NCI-H226 (cell line): Measurements from ENCODE around the gene CYTH1.

Source experiments
- DNase-seq: peaks from one replicate; pipeline ENCODE4 v3.0.0-alpha.2; 2015

The CYTH1 gene

DNA sequence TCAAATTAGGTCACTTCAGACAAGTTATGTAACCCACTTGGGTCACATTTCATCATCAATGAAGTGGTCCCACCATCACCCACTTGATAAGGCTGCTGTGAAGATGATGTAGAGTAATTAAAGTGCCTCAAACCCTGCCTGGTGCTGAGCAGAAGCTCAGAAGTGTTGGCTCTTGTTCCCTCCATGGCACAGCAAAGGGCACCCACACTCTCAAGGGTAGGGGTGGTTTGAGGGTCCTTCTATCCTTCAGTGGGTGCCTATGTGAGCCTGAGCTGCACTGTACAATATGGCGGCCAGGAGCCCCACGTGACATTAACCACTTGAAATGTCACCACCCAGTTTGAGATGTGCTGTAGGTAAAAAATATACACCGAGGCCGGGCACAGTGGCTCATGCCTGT, 71.5 kb downstream of the CYTH1 start:
- no peak for DNase-seq

DNA sequence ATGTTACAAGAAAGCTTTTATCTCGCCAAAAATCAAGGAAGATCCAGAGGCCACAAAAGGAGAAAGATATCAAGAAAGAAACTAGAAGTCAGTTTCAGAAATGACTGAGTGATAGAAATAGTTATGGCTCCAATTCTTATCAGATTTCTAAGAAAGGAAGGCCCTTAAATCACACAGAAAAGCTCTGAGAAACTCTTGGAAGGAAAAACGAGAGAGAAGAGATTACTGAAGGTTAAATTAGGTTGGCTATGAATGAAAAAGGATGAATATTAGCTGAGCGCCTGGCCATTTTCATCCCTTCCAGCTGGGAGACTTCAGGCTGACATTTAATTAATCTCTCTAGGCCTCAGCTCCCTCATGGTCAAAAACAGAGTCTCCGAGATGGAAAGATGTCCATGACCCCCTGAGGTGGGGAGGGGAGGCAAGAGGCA, 72.3 kb downstream of the CYTH1 start:
- no peak for DNase-seq

DNA sequence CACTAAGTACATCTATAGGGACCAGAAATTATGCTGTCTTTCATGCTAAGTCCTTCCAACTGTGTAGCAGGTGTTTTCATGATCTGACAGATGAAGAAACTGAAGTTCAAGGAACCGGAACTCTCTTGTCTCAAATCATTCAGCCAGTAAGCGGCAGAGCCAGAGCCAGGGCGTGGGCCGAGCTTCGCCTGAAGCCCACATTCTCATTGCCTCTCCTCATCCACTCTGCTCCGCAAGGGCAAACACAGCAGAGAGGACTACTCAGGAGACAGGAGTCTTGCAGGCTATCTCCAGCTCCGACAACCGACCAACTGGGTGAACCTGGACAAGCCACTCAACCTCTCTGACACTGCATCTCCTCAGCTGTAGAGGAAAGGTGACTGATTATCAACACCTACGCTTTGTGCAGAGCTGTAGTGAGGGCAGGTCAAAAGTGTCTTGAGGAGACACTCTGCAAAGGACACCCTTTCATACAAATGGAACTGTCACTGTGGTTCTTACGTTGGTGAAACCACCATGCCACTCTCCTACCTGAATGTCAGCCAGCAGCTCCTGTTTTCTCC, 72.9 kb downstream of the CYTH1 start:
- no peak for DNase-seq

DNA sequence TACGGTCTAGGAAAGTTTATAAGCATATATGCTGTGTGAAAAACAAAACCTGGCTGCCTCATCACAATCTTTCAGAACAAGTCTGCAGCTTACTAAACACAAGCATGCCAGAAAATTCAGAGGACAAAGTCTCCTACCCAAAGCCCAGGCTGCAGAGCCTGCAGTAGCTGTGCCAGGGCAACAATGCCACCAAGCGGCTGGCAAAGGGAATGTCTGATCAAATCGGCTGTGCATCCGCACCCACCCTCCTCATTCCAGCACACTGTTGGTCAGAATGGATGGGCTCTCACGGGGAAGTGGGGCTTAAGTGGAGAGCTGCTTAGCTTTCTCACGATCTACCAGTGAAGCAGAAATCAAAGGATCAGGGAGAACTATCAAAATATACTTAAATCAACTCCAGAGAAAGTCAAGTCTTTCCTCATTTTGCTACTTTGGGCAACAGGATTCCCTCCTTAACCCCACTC, 73.5 kb downstream of the CYTH1 start:
- peak; percentile 49 for DNase-seq

DNA sequence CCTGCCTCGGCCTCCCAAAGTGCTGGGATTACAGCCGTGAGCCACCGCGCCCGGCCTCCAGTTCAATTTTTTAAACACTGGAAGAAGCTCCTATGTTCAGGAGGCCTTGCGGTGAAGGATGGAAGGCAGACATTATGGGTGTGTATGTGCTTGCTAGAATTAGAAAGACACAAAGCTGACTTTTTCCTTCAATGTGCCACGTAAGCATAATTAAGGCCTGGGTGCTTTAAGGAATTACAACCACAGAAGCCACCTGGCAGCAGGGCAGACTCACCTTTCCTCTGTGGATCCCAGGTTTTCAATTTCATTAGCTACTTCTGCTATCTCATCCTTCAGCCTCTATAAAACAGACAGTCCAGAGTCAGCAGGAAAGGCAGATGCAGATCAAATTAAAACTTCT, 74.2 kb downstream of the CYTH1 start:
- no peak for DNase-seq

DNA sequence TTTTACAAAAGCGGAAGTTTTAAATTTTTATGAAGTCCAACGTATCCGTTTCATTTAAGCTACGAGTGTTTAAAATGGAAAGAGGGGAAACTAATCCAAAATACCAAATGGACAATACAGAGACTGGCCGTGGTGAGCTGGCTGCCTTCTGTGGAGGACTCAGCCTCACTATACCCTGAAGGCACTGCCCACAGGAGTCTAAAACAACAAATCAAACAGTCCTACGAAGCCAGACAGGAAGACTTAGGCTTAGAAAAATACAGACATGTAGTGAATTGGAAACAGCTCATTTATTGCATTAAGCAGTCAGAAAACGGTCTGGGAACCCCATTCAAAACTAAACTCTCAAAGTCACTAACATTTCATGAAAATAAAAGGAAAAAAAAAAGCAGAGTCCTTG, 75.1 kb downstream of the CYTH1 start:
- no peak for DNase-seq

DNA sequence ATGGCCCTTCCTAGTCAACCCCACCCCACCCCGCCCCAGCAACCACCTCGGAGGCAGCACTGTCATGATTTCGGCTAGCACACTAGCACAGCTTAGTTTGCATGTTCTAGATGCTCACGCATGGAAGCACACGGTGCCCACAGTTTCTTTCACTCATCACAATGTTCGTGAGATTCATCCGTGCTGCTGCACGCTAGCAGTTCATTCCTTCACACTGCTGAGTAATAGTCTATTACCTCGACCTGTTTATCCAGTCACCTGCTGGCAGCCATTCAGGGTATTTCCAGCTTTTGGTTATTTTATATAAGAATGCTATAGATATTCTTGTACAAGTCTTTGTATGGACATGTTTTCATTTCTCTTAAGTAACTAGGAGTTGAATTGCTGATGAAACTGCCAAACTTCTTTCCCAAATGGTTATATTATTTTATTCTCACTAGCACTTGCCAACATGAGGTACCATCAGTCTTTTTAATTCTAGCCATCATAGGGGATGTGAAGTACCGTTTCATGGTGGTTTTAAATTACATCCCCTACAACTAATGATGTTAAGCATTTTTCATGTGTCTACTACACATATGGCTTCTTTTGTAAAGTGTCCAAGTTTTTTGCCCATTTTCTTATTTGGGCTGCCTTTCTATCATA, 75.7 kb downstream of the CYTH1 start:
- DNase-seq = peak; percentile 19

DNA sequence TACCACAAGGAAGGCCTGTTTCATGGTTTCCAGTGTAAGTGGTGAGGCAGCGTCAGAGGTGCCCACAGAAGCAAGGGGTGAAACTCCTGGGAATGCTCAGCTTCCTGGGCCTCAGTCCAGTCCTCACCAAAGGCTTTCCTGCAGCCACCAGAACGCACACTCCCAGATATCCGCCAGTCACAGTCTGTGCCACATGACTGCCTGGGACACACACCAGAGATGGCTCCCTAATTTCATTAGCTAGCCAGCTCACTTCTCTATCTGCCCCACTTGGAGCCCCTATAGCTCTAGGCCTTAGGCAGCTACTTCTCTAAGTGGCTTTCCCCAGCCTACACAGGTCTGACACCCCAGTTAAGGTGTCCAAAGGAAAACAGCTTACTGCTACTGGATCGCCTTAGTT, 77.0 kb downstream of the CYTH1 start:
- DNase-seq = no peak

DNA sequence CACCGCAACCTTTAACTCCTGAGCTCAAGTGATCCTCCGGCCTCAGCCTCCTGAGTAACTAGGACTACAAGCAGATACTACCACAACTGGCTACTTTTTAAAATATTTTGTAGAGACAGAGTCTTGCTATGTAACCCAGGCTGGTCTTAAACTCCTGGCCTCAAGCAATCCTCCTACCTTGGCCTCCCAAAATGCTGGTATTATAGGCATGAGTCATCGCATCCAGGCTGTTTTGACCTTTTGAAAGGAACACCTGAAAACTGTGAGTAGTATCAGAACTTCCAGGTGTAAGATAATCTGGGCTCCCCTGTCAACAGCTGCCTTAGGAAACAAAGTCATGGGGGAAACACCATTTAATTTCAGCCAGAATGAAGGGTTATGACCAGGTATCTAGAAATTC, 77.5 kb downstream of the CYTH1 start:
- no peak for DNase-seq

DNA sequence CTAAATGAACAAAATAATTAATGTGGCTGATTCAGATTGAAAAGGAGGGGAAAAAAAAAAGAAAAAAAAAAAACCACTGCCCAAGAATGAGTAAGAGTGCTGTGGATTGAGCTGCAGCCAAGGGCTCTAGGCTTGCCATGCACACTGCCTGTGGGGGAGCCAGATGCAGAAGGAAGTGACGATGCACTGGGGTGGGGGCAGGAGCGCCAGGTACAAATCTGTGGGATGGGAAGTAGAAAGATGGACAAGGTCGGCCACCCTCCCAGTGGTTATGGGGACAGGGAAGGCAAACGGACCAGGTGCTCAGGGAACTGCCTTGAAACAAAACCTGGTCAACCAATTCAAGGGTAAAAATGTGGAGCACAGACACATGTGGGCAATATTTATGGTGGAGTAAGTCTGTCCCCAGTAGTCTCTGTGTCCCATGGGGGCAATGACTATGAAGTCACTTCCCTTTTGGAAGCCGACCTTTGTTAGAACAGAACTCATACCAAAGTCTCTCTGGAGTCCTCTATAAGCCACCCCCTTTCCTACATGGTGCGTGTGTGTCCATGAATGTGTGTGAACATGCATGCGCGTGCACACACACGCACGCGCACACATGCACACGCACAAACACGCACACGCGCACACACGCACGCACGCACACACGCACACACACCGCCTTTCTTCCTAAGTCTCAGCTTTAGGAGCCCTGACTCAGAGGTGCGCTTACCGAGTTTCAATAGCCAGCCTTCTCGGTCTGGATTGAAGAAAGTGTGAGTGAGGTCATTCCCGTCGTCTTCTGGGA, 84.3 kb downstream of the CYTH1 start:
- DNase-seq = peak; percentile 11

DNA sequence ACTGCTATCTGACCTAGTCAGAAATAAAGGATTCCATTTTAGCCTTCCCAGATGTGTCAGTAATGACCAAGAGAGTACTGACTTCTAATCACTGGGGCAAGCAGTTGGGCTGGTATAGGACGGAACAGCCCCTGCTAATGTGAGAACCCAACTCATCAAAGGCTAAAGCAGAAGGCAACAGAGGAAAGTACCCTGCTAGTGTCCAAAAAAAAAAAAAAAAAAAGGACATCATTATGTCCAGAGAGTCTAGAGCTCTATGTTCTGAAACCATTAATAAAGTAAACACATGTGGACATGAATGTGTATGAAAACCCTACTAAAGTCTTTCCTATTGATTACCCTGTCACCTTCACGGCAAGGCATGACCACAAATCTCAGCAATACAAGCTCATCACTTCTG, 85.0 kb downstream of the CYTH1 start:
- DNase-seq = no peak

DNA sequence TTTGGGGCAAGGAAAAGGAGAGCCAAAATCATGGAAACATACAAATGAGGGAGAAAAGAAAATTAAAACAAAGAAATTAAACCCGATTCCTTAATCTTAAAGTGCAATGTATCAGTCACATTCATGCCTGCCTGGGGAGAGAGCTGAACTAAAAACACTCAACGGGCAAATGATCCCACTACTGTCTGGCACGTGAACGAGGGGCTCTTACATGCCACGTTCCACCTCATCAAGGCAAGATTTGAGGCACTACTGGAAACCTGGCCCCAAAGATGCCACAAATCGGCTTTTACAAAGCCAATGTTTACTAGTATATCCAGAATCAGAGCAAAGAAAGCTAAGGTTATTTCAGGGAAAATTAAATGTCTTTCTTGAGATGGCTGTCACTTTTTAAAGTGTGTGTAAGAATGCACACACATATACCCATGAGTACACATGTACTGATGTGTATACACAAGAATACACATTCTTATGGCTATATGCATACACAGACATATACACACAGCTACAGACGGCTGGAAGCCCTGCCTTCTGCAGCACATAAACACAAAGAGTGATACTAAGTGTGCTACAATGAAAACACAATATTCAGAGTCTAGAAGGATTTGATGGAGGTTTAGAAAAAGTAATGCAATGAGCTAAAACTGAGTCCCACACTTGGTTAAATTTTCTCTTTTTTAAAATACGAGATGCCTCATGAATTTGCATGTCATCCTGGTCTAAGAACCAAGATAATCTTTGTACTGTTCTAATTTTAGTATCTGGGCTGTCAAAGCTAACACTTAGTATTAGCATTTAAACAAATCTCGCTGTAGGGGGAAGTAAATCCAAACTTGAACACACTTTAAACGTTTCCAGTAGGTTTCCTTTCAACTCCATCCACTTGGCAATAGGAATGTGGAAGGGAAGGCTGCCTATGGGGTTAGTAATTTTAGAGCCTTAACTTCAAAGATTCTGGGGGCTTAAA, 85.8 kb downstream of the CYTH1 start:
- no peak for DNase-seq

DNA sequence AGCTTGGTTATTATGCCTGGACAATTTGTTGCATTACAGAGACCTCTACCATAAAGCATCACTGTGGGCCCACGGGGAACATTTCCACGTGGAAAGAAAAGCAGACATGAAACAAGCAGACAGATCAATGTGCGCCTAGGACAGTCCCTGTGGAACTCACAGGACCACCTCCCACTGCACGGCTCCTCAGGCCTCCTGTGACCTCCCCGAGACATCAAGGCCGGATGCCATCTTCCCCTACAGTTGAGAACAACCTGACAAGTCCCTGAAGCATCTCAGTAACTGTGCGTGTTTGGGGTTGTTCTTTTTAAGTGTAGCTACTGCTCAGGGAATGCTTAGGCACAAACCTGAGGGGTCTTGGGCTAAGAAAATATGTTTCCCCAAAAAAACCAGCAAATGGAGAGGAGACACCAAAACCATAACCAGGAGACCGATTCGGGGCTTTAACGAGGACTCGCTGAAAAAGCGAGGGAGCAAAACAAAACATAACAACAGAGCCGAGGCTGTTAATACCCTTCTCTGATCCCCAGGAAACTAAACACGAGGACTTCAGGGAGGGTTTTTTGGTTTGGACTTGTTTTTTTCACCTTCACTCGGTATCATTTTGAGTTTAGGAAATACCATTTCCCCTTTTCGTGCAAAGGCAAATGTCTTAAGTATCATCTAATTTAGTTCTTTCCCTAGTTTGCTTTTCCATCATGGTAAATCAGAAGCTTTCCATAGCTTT, 87.1 kb downstream of the CYTH1 start:
- no peak for DNase-seq

DNA sequence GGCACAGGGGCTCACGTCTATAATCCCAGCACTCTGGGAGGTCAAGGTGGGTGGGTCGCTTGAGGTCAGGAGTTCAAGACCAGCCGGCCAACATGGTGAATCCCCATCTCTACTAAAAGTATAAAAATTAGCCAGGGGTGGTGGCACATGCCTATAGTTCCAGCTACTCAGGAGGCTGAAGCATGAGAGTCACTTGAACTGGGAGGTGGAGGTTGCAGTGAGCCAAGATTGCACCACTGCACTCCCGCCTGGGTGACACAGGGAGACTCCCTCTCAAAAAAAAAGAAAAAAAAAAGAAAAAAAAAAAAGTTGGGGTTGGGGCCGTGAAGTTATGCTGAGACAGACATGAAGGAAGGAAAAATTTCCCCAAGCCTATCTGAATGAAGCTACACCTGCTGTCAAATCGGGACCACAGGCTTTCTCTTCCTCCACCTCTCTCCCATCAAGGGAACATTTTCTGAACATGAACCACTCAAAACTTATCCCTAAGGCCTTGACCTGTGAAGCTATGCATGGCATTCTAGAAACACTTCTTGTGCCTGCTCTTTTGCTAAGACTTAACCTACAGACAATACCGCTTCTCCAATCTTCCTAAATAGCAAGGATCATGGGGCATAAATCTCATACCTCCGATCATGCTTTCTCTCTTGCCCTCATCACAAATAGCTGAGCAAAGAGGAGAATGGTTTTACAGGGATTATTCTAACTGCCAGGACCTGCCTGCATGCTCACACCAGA, 88.6 kb downstream of the CYTH1 start:
- DNase-seq = no peak

DNA sequence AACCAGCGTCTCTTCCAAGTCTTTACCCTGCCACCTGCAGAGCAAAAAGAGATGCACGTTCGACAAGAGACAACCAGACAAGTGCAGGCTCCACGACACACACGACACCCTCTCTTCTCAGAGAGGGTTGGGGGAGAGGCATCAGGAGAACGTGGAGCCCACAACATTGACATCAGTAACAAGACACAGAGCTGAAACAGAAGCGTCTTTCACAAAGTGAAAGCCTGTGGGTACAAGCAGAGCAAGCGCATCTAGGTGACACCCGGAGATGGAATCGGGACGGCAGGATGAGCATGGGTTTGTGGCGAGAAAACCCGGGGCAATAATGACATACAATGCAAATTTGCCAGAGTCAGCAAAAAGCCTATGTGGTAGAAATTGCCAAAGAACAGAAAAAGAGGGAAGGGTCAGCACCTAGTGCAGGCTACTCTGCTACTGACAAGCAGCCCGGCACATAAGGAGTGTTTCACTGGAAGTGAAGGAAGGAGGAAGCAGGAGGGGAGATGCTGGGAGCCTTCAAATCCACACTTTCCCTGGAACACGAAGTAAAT, 89.5 kb downstream of the CYTH1 start:
- no peak for DNase-seq

DNA sequence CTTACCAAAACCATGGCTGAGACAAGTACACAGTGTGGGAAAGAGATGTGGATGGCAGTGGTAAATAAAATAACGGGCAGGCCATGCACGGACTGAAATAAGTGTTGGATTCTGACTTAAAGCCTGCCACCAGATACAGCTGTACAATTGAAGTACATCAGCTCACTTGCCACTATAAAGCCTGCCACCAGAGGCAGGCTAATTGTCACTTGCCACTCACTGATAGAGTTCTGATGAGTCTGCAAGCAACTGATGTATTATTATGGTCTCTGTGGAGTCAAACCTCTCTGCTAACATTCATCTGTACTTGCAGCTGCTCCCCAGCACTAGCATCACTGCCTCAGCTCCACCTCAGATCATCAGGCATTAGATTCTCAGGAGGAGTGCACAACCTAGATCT, 93.0 kb downstream of the CYTH1 start:
- no peak for DNase-seq

DNA sequence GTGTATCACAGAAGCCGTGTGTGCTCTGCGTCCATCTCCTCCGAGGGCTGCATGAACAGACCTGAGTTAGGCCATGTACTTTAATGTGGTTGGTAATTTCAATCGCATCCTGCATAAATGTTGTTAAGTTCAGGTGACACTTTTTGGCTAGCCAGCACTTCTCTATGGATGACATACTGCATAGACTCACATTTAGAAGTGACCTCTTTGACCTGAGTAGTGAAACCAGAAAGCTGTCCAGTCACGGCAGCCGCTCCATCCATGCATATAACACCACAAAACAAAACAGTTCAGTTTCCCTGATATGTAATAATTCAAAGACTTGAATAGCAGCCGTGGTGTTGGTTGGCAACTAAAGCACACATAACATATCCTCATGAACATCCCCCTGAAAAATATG, 94.1 kb downstream of the CYTH1 start:
- no peak for DNase-seq

DNA sequence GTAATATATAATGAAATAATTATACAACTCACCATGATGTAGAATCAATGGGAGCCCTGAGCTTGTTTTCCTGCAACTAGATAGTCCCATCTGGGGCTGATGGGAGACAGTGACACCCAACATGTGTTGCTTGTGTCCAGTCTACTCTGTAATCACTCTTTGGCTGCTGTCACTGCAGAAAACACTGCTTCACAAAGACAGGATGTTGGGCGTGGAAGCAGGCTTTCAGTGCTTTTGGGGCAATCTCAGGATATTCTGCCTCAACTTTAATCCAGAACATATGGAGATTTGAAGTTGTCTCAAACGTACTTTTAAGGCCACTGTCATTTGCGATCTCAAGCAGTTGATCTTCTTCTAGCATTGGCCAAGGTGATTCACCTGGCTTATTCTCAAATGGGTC, 94.9 kb downstream of the CYTH1 start:
- no peak for DNase-seq

DNA sequence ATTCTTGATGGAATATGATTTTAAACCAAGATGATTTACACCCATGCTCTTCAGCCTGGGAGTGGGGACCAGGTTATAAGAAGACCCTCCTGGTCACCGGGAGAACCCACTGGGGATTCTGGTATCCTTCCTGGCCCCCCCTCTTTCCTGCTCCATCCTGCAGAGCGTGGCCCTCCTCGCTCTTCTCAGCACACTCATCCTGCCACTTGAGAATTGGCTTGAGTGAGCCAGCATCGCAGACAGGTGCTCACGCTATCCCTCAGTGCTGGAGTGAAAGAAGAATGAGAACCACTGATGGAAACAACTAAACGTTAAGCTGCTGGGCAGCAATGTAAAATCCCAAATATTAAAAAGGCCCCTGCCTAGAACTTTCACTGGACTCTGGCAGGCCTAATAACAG, 98.0 kb downstream of the CYTH1 start:
- no peak for DNase-seq

DNA sequence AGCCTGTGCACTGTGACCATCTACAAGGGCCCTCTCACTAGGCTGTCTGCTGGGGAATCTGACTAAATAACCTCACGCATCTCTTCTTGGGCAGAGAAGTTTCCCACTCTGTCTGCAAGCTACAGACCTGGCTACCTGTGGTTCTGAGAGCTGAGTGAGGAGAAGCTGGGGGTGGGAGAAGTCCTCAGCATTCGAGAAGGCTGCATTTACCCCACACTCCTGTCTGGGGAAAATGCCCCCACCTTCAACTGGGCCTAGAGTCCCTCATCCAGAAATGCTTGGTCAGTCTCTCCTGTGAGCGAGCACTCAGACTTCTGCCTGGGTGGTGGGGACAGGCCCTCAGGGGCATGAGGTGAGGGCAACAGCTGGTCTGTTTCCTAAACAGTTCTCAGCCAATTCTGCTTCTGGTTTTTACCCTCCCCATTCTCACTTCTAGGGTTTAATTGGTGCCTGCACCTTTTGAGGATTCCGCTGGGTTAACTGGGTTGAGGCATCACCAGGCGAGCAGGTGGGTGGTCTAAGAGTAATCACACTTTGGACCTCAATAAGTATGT, 98.6 kb downstream of the CYTH1 start:
- DNase-seq = no peak

DNA sequence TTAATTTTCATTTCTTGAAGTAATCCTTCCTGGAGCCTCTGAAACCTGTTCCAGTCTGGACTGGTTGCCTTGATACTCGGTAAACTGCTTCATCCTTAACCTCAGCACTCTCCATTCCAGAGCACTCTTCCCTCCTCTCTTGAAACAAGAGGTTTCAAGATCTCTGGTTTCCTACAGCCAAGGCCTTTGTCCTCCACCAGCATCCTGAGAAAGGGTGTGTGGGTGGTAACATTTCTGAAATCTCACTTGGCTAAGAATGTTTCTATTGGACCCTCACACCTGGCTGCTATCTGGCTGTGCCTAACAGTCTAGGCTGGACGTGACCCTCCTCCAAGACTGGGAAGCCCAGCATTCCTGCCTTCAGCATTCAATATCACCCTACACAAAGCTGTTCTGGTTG, 99.7 kb downstream of the CYTH1 start:
- no peak for DNase-seq
